Thymus (tissue), 11 donors: ENCODE measurements around the gene LRMDA. TPM values are rescaled to one million over a fixed set of nuclear protein-coding genes. Genes with fewer than 3 reads are reported as not detected.

Experiments used
- DNase-seq, 9 donors: peaks; one replicate each; pipeline ENCODE4 v3.0.0-alpha.2; 2013; ENCODE audit warnings: low spot score in 9 of 9, low read depth in 6 of 9, missing footprints in 1 of 9
- H3K27ac ChIP-seq, 2 donors: one replicate each; pipeline ENCODE4 v1.5.1; 2013; ENCODE audit warnings: control low read depth in 1 of 2, low read depth in 1 of 2, low read length in 1 of 2, mild to moderate bottlenecking in 1 of 2, moderate library complexity in 1 of 2
- H3K27me3 ChIP-seq, 2 donors: one replicate each; pipeline ENCODE4 v1.5.1; 2013; ENCODE audit warnings: low read length in 1 of 2; ENCODE audit not compliant: control insufficient read depth in 2 of 2, insufficient read depth in 1 of 2
- H3K36me3 ChIP-seq, 2 donors: one replicate each; pipeline ENCODE4 v1.5.1; 2013; ENCODE audit warnings: low read length in 1 of 2, mild to moderate bottlenecking in 1 of 2, moderate library complexity in 1 of 2; ENCODE audit not compliant: control insufficient read depth in 2 of 2, insufficient read depth in 2 of 2
- H3K4me1 ChIP-seq, 2 donors: one replicate each; pipeline ENCODE4 v1.5.1; 2013; ENCODE audit warnings: low read length in 2 of 2; ENCODE audit not compliant: control insufficient read depth in 2 of 2, insufficient read depth in 2 of 2
- H3K4me3 ChIP-seq, 2 donors: one replicate each; pipeline ENCODE4 v1.5.1; 2013; ENCODE audit warnings: low read length in 2 of 2, control low read depth in 1 of 2, mild to moderate bottlenecking in 1 of 2
- H3K9me3 ChIP-seq, 2 donors: one replicate each; pipeline ENCODE4 v1.5.1; 2013; ENCODE audit warnings: low read length in 1 of 2, mild to moderate bottlenecking in 1 of 2; ENCODE audit not compliant: control insufficient read depth in 2 of 2, insufficient read depth in 1 of 2
- WGBS: extraction: QIAGEN DNeasy Blood & Tissue Kit; methylation state at CpG from one replicate; pipeline ENCODE4 v1.1.7; 2013; 5-methylcytosine and 5-hydroxymethylcytosine counted together
- polyA plus RNA-seq: library from polyadenylated mRNA; stranded (reverse); fragments of 200-250 nt; gene quantifications from one replicate; pipeline ENCODE4 v1.2.3, GENCODE V29; 2013
- total RNA-seq: library from RNA; stranded (reverse); fragments of 120-200 nt; gene quantifications from one replicate; pipeline ENCODE4 v1.2.4, GENCODE V29; 2013
- donor health status: healthy.

The LRMDA gene
- total and polyA plus RNA-seq, 2 donors, result 2.5 to 4.6 TPM

- Histone ChIP-seq H3K4me1 (no peaks in the 10 kb centered on the region), H3K36me3 (no peaks in the 10 kb centered on the region), H3K27ac (no peak overlapping the region), H3K27me3 (no peaks in the 10 kb centered on the region), H3K4me3 (no peak overlapping the region), H3K9me3 (no peaks in the 10 kb centered on the region)
- WGBS, result 91% methylated on average over 1 of the region's 1 CpG
- no peak for DNase-seq
These were observed 107.3 kb downstream of the LRMDA start for GRCh38 chr10:75538765-75539164.

- H3K9me3 ChIP-seq, result no peaks in the 10 kb centered on the region
- no peak overlapping the region for H3K27ac ChIP-seq
- 82% methylated on average over 1 of the region's 1 CpG for WGBS
- no peak overlapping the region for H3K4me3 ChIP-seq
- H3K4me1 ChIP-seq, result no peaks in the 10 kb centered on the region
- no peaks in the 10 kb centered on the region for H3K27me3 ChIP-seq
- no peak for DNase-seq
- H3K36me3 ChIP-seq, result no peaks in the 10 kb centered on the region
These were observed 109.0 kb downstream of the LRMDA start for GRCh38 chr10:75540357-75540966.

GRCh38 chr10:75540981-75541380 lies 109.6 kb downstream of the LRMDA start:
- Histone ChIP-seq H3K27ac (no peak overlapping the region), H3K4me1 (no peaks in the 10 kb centered on the region), H3K27me3 (no peaks in the 10 kb centered on the region), H3K4me3 (no peak overlapping the region), H3K36me3 (no peaks in the 10 kb centered on the region), H3K9me3 (no peaks in the 10 kb centered on the region)
- DNase-seq, result no peak
- WGBS, result 97% methylated on average over 4 of the region's 4 CpGs

- Histone ChIP-seq H3K9me3 (no peaks in the 10 kb centered on the region), H3K27me3 (no peaks in the 10 kb centered on the region), H3K27ac (no peak overlapping the region), H3K4me3 (no peak overlapping the region), H3K36me3 (no peaks in the 10 kb centered on the region), H3K4me1 (no peaks in the 10 kb centered on the region)
- no peak for DNase-seq
- 97% methylated on average over 2 of the region's 2 CpGs for WGBS
These were observed 110.0 kb downstream of the LRMDA start for GRCh38 chr10:75541411-75541810.

- H3K36me3 ChIP-seq, result no peaks in the 10 kb centered on the region
- no peaks in the 10 kb centered on the region for H3K4me1 ChIP-seq
- no peak overlapping the region for H3K4me3 ChIP-seq
- no peaks in the 10 kb centered on the region for H3K27me3 ChIP-seq
- no peak overlapping the region for H3K27ac ChIP-seq
- no peaks in the 10 kb centered on the region for H3K9me3 ChIP-seq
- no peak for DNase-seq
- WGBS, result 95% methylated on average over 2 of the region's 2 CpGs
These were observed 110.7 kb downstream of the LRMDA start for GRCh38 chr10:75542084-75542483.

- 90% methylated on average over 7 of the region's 7 CpGs for WGBS
- DNase-seq, result no peak
- H3K27me3 ChIP-seq, result no peaks in the 10 kb centered on the region
- H3K4me3 ChIP-seq, result no peak overlapping the region
- H3K4me1 ChIP-seq, result no peaks in the 10 kb centered on the region
- no peaks in the 10 kb centered on the region for H3K36me3 ChIP-seq
- no peaks in the 10 kb centered on the region for H3K9me3 ChIP-seq
- H3K27ac ChIP-seq, result no peak overlapping the region
These were observed 111.5 kb downstream of the LRMDA start for GRCh38 chr10:75542906-75543305.

- Histone ChIP-seq H3K9me3 (no peaks in the 10 kb centered on the region), H3K36me3 (no peaks in the 10 kb centered on the region), H3K27me3 (no peaks in the 10 kb centered on the region), H3K27ac (no peak overlapping the region), H3K4me3 (no peak overlapping the region), H3K4me1 (no peaks in the 10 kb centered on the region)
- WGBS, result 70% methylated on average over 2 of the region's 2 CpGs
- no peak for DNase-seq
These were observed 113.0 kb downstream of the LRMDA start for GRCh38 chr10:75544386-75544785.

GRCh38 chr10:75544993-75545706 lies 113.7 kb downstream of the LRMDA start:
- no peak overlapping the region for H3K27ac ChIP-seq
- no peak for DNase-seq
- H3K27me3 ChIP-seq, result no peaks in the 10 kb centered on the region
- H3K4me3 ChIP-seq, result no peak overlapping the region
- no peaks in the 10 kb centered on the region for H3K9me3 ChIP-seq
- 97% methylated on average over 5 of the region's 5 CpGs for WGBS
- no peaks in the 10 kb centered on the region for H3K4me1 ChIP-seq
- H3K36me3 ChIP-seq, result no peaks in the 10 kb centered on the region

GRCh38 chr10:75546004-75546403 lies 114.6 kb downstream of the LRMDA start:
- Histone ChIP-seq H3K36me3 (no peaks in the 10 kb centered on the region), H3K27me3 (no peaks in the 10 kb centered on the region), H3K9me3 (no peaks in the 10 kb centered on the region), H3K27ac (no peak overlapping the region), H3K4me3 (no peak overlapping the region), H3K4me1 (no peaks in the 10 kb centered on the region)
- DNase-seq, result no peak
